HFFc6 (cell line): ENCODE measurements around the gene CDH23. TPM values are rescaled to one million over a fixed set of nuclear protein-coding genes. Genes with fewer than 3 reads are reported as not detected.

ENCODE experiments used
- DNase-seq: peaks from one replicate; pipeline ENCODE4 v3.0.0-alpha.2; 2018
- H3K27ac Mint-ChIP-seq: 2 replicates; pipeline ENCODE4 v1.8.0; 2020; ENCODE audit warnings: mild to moderate bottlenecking, mixed read lengths
- H3K27me3 Mint-ChIP-seq: 2 replicates; pipeline ENCODE4 v1.8.0; 2021; ENCODE audit warnings: mild to moderate bottlenecking, moderate library complexity, mixed read lengths; ENCODE audit not compliant: insufficient read depth
- H3K36me3 Mint-ChIP-seq: 2 replicates; pipeline ENCODE4 v1.8.0; 2021; ENCODE audit warnings: low read depth, mixed read lengths
- H3K4me1 Mint-ChIP-seq: 2 replicates; pipeline ENCODE4 v1.8.0; 2020; ENCODE audit warnings: low read depth, mixed read lengths
- H3K4me3 Mint-ChIP-seq: 2 replicates; pipeline ENCODE4 v1.8.0; 2020; ENCODE audit warnings: mild to moderate bottlenecking, moderate library complexity, mixed read lengths
- H3K9me3 Mint-ChIP-seq: 2 replicates; pipeline ENCODE4 v1.8.0; 2020; ENCODE audit warnings: mild to moderate bottlenecking, mixed read lengths
- total RNA-seq, 6 experiments: library from RNA; stranded (reverse); fragmentation: NEBNext Ultra II Directional; extraction: Animal tissue kit (Norgen Biotek cat#: 25700); gene quantifications; 2 replicates in 1 of 6; 3 replicates in 5 of 6; pipeline ENCODE4 v1.2.3, GENCODE V29; 2021
- TF ChIP-seq, protein P1 (sequence below): fragments of 200-600 bp; sonication (generic); IDR thresholded peaks from 2 replicates; pipeline ENCODE4 v1.5.0; 2021; ENCODE audit warnings: antibody characterized with exemption, mild to moderate bottlenecking

CDH23 gene
- total RNA-seq, 6 experiments from 2014 or later, result 0.02 to 0.11 (median 0.04) TPM; not detected in 2

DNA sequence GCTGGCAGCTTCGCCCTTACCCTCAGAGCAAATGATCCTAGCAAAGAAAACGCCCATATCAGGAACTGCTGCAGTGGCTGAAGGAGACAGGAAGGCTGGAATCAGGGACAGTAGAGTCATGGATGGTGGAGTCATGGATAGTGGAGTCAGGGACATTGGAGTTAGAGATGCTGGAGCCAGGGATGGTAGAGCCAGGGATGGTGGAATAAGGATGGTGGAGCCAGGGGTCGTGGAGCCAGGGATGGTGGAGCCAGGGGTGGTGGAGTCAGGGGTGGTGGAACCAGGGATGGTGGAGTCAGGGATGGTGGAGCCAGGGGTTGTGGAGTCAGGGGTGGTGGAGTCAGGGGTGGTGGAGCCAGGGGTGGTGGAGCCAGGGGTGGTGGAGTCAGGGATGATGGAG, 291.5 kb downstream of the CDH23 start:
- H3K36me3 Mint-ChIP-seq, result peaks cover 6% of the 10 kb centered on the region; the same call in 1 of the 2 replicates
- H3K4me3 Mint-ChIP-seq, result peak overlapping the region; percentile 47; the same call in 1 of the 2 replicates
- TF ChIP-seq, protein P1, sequence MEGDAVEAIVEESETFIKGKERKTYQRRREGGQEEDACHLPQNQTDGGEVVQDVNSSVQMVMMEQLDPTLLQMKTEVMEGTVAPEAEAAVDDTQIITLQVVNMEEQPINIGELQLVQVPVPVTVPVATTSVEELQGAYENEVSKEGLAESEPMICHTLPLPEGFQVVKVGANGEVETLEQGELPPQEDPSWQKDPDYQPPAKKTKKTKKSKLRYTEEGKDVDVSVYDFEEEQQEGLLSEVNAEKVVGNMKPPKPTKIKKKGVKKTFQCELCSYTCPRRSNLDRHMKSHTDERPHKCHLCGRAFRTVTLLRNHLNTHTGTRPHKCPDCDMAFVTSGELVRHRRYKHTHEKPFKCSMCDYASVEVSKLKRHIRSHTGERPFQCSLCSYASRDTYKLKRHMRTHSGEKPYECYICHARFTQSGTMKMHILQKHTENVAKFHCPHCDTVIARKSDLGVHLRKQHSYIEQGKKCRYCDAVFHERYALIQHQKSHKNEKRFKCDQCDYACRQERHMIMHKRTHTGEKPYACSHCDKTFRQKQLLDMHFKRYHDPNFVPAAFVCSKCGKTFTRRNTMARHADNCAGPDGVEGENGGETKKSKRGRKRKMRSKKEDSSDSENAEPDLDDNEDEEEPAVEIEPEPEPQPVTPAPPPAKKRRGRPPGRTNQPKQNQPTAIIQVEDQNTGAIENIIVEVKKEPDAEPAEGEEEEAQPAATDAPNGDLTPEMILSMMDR, result no peak

GRCh38 chr10:71690094-71690720, 293.5 kb downstream of the CDH23 start:
- DNase-seq, result no peak
- H3K27me3 Mint-ChIP-seq, result peaks cover 32% of the 10 kb centered on the region
- peaks cover 12% of the 10 kb centered on the region for H3K9me3 Mint-ChIP-seq
- H3K36me3 Mint-ChIP-seq, result peaks cover 6% of the 10 kb centered on the region; the same call in 1 of the 2 replicates
- H3K4me1 Mint-ChIP-seq, result no peaks in the 10 kb centered on the region; the same call in 1 of the 2 replicates
- TF ChIP-seq, protein P1, result no peak
- H3K4me3 Mint-ChIP-seq, result no peak overlapping the region
- H3K27ac Mint-ChIP-seq, result no peak overlapping the region

More for the DNA sequence above, 291.5 kb downstream of the CDH23 start:
- peaks cover 29% of the 10 kb centered on the region for H3K27me3 Mint-ChIP-seq
- peaks cover 12% of the 10 kb centered on the region for H3K9me3 Mint-ChIP-seq
- H3K27ac Mint-ChIP-seq, result no peak overlapping the region; the same call in 1 of the 2 replicates
- H3K4me1 Mint-ChIP-seq, result no peaks in the 10 kb centered on the region
- DNase-seq, result no peak

DNA sequence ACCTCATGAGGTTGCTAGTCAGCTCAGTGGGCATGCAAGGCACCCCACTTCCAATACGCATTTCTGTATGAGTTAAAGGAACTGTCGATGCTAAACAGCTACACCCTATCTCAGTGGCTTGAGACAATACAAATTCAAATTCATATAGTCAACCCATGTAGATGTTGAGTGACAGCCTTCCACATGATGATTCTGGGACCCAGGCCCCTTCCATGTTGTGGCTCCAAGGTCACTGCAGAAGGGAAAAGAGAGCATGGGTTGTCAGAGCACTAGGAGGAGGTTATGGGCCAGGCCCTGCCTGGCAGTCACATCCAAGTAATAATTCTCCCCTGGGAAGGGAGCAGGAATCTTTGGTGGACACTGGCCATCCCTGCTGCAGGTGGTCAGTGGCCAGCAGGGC, 294.7 kb downstream of the CDH23 start:
- Mint-ChIP-seq H3K27ac (no peak overlapping the region), H3K9me3 (peaks cover 12% of the 10 kb centered on the region), H3K4me1 (no peaks in the 10 kb centered on the region; the same call in 1 of the 2 replicates), H3K36me3 (peaks cover 6% of the 10 kb centered on the region; the same call in 1 of the 2 replicates), H3K4me3 (no peak overlapping the region), H3K27me3 (peaks cover 22% of the 10 kb centered on the region)
- TF ChIP-seq, protein P1, result no peak
- DNase-seq, result no peak

DNA sequence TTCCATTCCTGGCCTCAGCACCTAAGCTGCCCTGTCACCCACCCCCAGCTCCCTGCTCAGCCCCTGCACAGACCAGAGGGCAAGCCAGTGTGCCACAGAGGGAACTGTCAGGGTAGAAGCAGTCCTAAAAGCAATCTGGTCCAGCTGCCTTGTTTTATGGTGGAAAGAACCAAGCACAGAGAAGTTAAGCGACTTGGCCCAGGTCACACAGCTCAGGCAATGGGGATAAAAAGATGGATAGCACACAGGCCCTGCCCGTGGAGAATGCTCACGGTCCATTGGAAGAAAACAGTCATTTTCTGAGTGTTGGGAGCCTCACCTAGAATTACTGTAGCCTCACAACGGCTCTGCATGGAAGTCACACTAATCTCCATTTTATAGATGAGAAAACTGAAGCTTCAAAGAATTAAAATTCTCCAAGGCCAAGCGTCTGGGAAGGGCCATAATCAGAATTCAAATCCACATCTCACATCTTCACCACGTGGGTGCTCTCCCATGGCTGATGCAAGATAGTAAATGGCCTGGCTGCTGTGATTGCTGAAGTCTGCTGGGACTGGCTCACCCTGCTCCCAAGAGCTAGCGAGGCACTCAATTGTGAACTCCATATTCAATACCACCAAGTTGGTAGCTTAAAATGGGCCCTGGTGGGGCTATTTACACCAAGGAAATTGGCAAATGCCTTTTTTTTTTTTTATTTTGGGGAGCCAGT, 296.0 kb downstream of the CDH23 start:
- Mint-ChIP-seq H3K27ac (no peak overlapping the region), H3K9me3 (peaks cover 11% of the 10 kb centered on the region), H3K4me3 (no peak overlapping the region), H3K4me1 (no peaks in the 10 kb centered on the region; the same call in 1 of the 2 replicates), H3K36me3 (peaks cover 6% of the 10 kb centered on the region; the same call in 1 of the 2 replicates), H3K27me3 (peaks cover 19% of the 10 kb centered on the region)
- TF ChIP-seq, protein P1, result no peak
- no peak for DNase-seq

- no peak for DNase-seq
- Mint-ChIP-seq H3K27me3 (peaks cover 16% of the 10 kb centered on the region), H3K9me3 (peaks cover 5% of the 10 kb centered on the region), H3K36me3 (peaks cover under 1% of the 10 kb centered on the region; the same call in 1 of the 2 replicates), H3K4me1 (no peaks in the 10 kb centered on the region; the same call in 1 of the 2 replicates), H3K27ac (no peak overlapping the region), H3K4me3 (no peak overlapping the region)
- TF ChIP-seq, protein P1, result no peak
Observed at GRCh38 chr10:71693377-71693776, 296.7 kb downstream of the CDH23 start.
